H1 (cell line): ENCODE results near the gene HS6ST3. TPM values are rescaled to one million over a fixed set of nuclear protein-coding genes. Genes with fewer than 3 reads are reported as not detected.

Experiments
- CTCF ChIA-PET: fragments of 300-600 bp; sonication (Branson Sonifier 250); formaldehyde crosslinking; loops from one replicate; lab custom pipeline; 2021; ENCODE audit not compliant: partially characterized antibody; lab: Charles Lee
- POLR2A ChIA-PET: fragments of 300-600 bp; sonication (Branson Sonifier 250); formaldehyde crosslinking; loops from one replicate; lab custom pipeline; 2021; ENCODE audit warnings: inconsistent platforms; ENCODE audit not compliant: partially characterized antibody; lab: Charles Lee
- DNase-seq, 2 experiments: peaks; one replicate each; pipeline versions ENCODE4 v3.0.0 to v3.0.0-alpha.2; 2010 to 2022; ENCODE audit warnings: low spot score in 2 of 2, low read depth in 1 of 2, mixed read lengths in 1 of 2
- FAIRE-seq: peaks from 2 replicates; lab custom pipeline; 2011; peaks lifted over from hg19 to GRCh38; lab: Jason Lieb, UNC
- H2AFZ ChIP-seq: 2 replicates; pipeline ENCODE4 v1.8.1; 2012; ENCODE audit warnings: low read length, inconsistent platforms
- H2AK5ac ChIP-seq: 2 replicates; pipeline ENCODE4 v1.6.1; 2013; ENCODE audit warnings: low read depth, low read length
- H2BK120ac ChIP-seq: replicated peaks from 2 replicates; pipeline ENCODE3; 2013; ENCODE audit warnings: low read depth, low read length, inconsistent platforms
- H2BK12ac ChIP-seq: 2 replicates; pipeline ENCODE4 v1.6.1; 2013; ENCODE audit warnings: low read depth, low read length
- H2BK15ac ChIP-seq: 2 replicates; pipeline ENCODE4 v1.6.1; 2013; ENCODE audit warnings: low read length
- H2BK20ac ChIP-seq: 2 replicates; pipeline ENCODE4 v1.6.1; 2013; ENCODE audit warnings: low read length
- H2BK5ac ChIP-seq: 2 replicates; pipeline ENCODE4 v1.6.1; 2013; ENCODE audit warnings: low read depth, low read length
- H3K14ac ChIP-seq: 2 replicates; pipeline ENCODE4 v1.6.1; 2013; ENCODE audit warnings: inconsistent platforms; ENCODE audit not compliant: insufficient read length
- H3K18ac ChIP-seq: 2 replicates; pipeline ENCODE4 v1.6.1; 2013; ENCODE audit warnings: low read length; ENCODE audit errors: extremely low read depth
- H3K23ac ChIP-seq: 2 replicates; pipeline ENCODE4 v1.6.1; 2013; ENCODE audit warnings: inconsistent platforms; ENCODE audit not compliant: insufficient read length
- H3K23me2 ChIP-seq: 2 replicates; pipeline ENCODE4 v1.6.1; 2013; ENCODE audit warnings: low read depth, low read length
- H3K27ac ChIP-seq: 2 replicates; pipeline ENCODE4 v1.6.1; 2011; ENCODE audit warnings: low read depth, low read length, inconsistent platforms
- H3K27me3 ChIP-seq, 4 experiments: replicated peaks in 1 of 4; 1 replicate in 1 of 4; 2 replicates in 3 of 4; pipeline versions ENCODE4 v1.6.1 to v1.8.1; 2011 to 2013; ENCODE audit warnings: low read length in 3 of 4, mild to moderate bottlenecking in 3 of 4, inconsistent platforms in 2 of 4, mixed read lengths in 2 of 4, moderate library complexity in 1 of 4; ENCODE audit not compliant: control insufficient read depth in 3 of 4, insufficient read depth in 3 of 4; ENCODE audit errors: extremely low read depth in 1 of 4
- H3K36me3 ChIP-seq, 4 experiments: 2 replicates each; pipeline versions ENCODE4 v1.6.1 to v1.8.1; 2011 to 2013; ENCODE audit warnings: mild to moderate bottlenecking in 4 of 4, low read length in 3 of 4, moderate library complexity in 2 of 4, control low read depth in 1 of 4, inconsistent platforms in 1 of 4; ENCODE audit not compliant: insufficient read depth in 4 of 4, control insufficient read depth in 2 of 4
- H3K4ac ChIP-seq: replicated peaks from 2 replicates; pipeline ENCODE3; 2013; ENCODE audit warnings: low read length, low read depth, mixed read lengths, inconsistent platforms; ENCODE audit not compliant: insufficient read length
- H3K4me1 ChIP-seq, 4 experiments: replicated peaks in 1 of 4; 1 replicate in 1 of 4; 2 replicates in 3 of 4; pipeline versions ENCODE4 v1.6.1 to v1.8.1; 2011 to 2013; ENCODE audit warnings: low read length in 3 of 4, inconsistent platforms in 2 of 4, mixed read lengths in 1 of 4; ENCODE audit not compliant: insufficient read depth in 4 of 4, control insufficient read depth in 3 of 4
- H3K4me2 ChIP-seq, 2 experiments: 2 replicates each; pipeline versions ENCODE4 v1.6.1 to v1.8.1; 2011 to 2013; ENCODE audit warnings: low read depth in 2 of 2, low read length in 2 of 2, control low read depth in 1 of 2, inconsistent platforms in 1 of 2, mild to moderate bottlenecking in 1 of 2; ENCODE audit not compliant: insufficient read depth in 1 of 2
- H3K4me3 ChIP-seq, 4 experiments: fragments of 200-600, 300-600 bp in 1 of 4; sonication (generic), shearing (Covaris generic), sonication (Bioruptor Twin) in 1 of 4; 2 replicates each; pipeline versions ENCODE4 v1.5.1 to v1.8.1; 2011 to 2016; ENCODE audit warnings: low read length in 4 of 4, low read depth in 3 of 4, control low read depth in 2 of 4, inconsistent platforms in 2 of 4, mild to moderate bottlenecking in 2 of 4, mixed read lengths in 1 of 4, moderate library complexity in 1 of 4; ENCODE audit not compliant: insufficient read depth in 2 of 4; ENCODE audit errors: extremely low read depth in 1 of 4
- H3K56ac ChIP-seq: replicated peaks from 2 replicates; pipeline ENCODE3; 2013; ENCODE audit warnings: low read depth, mild to moderate bottlenecking, mixed read lengths, low read length, inconsistent platforms; ENCODE audit not compliant: insufficient read length
- H3K79me1 ChIP-seq: 2 replicates; pipeline ENCODE4 v1.6.1; 2013; ENCODE audit warnings: low read depth, low read length, control low read depth
- H3K79me2 ChIP-seq, 2 experiments: 2 replicates each; pipeline versions ENCODE4 v1.6.1 to v1.8.1; 2012 to 2013; ENCODE audit warnings: low read length in 2 of 2, mild to moderate bottlenecking in 2 of 2, inconsistent platforms in 1 of 2; ENCODE audit not compliant: insufficient read depth in 2 of 2, control insufficient read depth in 1 of 2
- H3K9ac ChIP-seq, 4 experiments: replicated peaks in 1 of 4; 1 replicate in 1 of 4; 2 replicates in 3 of 4; pipeline versions ENCODE4 v1.6.1 to v1.8.1; 2011 to 2013; ENCODE audit warnings: low read depth in 3 of 4, low read length in 3 of 4, control low read depth in 2 of 4, mild to moderate bottlenecking in 2 of 4, moderate library complexity in 2 of 4, inconsistent platforms in 1 of 4; ENCODE audit errors: extremely low read depth in 1 of 4
- H3K9me3 ChIP-seq, 2 experiments: 2 replicates each; pipeline versions ENCODE4 v1.6.1 to v1.8.1; 2012 to 2013; ENCODE audit warnings: mild to moderate bottlenecking in 2 of 2, moderate library complexity in 2 of 2, control low read depth in 1 of 2, inconsistent platforms in 1 of 2, low read depth in 1 of 2, low read length in 1 of 2, mixed read lengths in 1 of 2; ENCODE audit not compliant: insufficient read depth in 2 of 2
- H4K20me1 ChIP-seq, 2 experiments: replicated peaks in 1 of 2; 2 replicates each; pipeline versions ENCODE3 to v1.8.1; 2011 to 2013; ENCODE audit warnings: inconsistent platforms in 2 of 2, low read length in 2 of 2, mild to moderate bottlenecking in 1 of 2; ENCODE audit not compliant: insufficient read depth in 2 of 2, control insufficient read depth in 1 of 2
- H4K5ac ChIP-seq: 2 replicates; pipeline ENCODE4 v1.6.1; 2013; ENCODE audit warnings: low read length, low read depth, mixed read lengths, inconsistent platforms; ENCODE audit not compliant: insufficient read length
- H4K8ac ChIP-seq: 2 replicates; pipeline ENCODE4 v1.8.0; 2013; ENCODE audit warnings: mild to moderate bottlenecking, moderate library complexity, low read length, inconsistent platforms; ENCODE audit not compliant: insufficient read depth; ENCODE audit errors: extremely low read depth
- H4K91ac ChIP-seq: replicated peaks from 2 replicates; pipeline ENCODE3; 2013; ENCODE audit warnings: low read length, mixed read lengths, inconsistent platforms; ENCODE audit not compliant: insufficient read length
- CBX5 ChIP-seq: fragments of 300-800, 300-1000 bp; sonication (generic); IDR thresholded peaks from 2 replicates; pipeline ENCODE4 v1.7.1; 2016; ENCODE audit warnings: antibody characterized with exemption, low read length, low read depth
- CBX8 ChIP-seq: fragments of 300-800, 300-1000 bp; sonication (generic); IDR thresholded peaks from 2 replicates; pipeline ENCODE4 v1.7.1; 2016; ENCODE audit warnings: low read depth, low read length, borderline replicate concordance
- CEBPB ChIP-seq: IDR thresholded peaks from 2 replicates; pipeline ENCODE4 v1.6.1; 2012; ENCODE audit warnings: low read depth, low read length
- CHD1 ChIP-seq: IDR thresholded peaks from 2 replicates; pipeline ENCODE4 v1.6.1; 2012; ENCODE audit warnings: low read depth, low read length, improper control_type of control experiment
- CHD2 ChIP-seq: IDR thresholded peaks from 2 replicates; pipeline ENCODE4 v1.6.1; 2012; ENCODE audit warnings: low read length, improper control_type of control experiment
- EZH2 ChIP-seq: fragments of 200-600 bp; sonication (generic); IDR thresholded peaks from 2 replicates; pipeline ENCODE4 v1.7.1; 2012; ENCODE audit warnings: low read depth, mild to moderate bottlenecking, moderate library complexity, low read length, inconsistent platforms; ENCODE audit not compliant: severe bottlenecking
- FOSL1 ChIP-seq: IDR thresholded peaks from 2 replicates; pipeline ENCODE4 v1.6.1; 2011; ENCODE audit warnings: mild to moderate bottlenecking, low read depth, low read length, moderate library complexity; ENCODE audit not compliant: insufficient read depth
- GABPA ChIP-seq: IDR thresholded peaks from 2 replicates; pipeline ENCODE4 v1.6.1; 2011; ENCODE audit warnings: mild to moderate bottlenecking, low read length, moderate library complexity, borderline replicate concordance; ENCODE audit not compliant: insufficient read depth
- KDM1A ChIP-seq: fragments of 200-600, 300-600 bp; sonication (generic); IDR thresholded peaks from 2 replicates; pipeline ENCODE4 v1.7.1; 2016; ENCODE audit warnings: mild to moderate bottlenecking, low read length, borderline replicate concordance
- KDM4A ChIP-seq: IDR thresholded peaks from one replicate; pipeline ENCODE4 v1.7.1; 2012; ENCODE audit warnings: low read depth, mild to moderate bottlenecking, moderate library complexity, low read length, inconsistent platforms; ENCODE audit not compliant: severe bottlenecking
- MAFK ChIP-seq: IDR thresholded peaks from 2 replicates; pipeline ENCODE4 v1.6.1; 2012; ENCODE audit warnings: low read depth, mild to moderate bottlenecking, improper control_type of control experiment, low read length
- RAD21 ChIP-seq, 2 experiments: IDR thresholded peaks in 1 of 2; conservative IDR thresholded peaks in 1 of 2; 2 replicates each; pipeline ENCODE4 v1.6.1; 2011; ENCODE audit warnings: low read depth in 2 of 2, low read length in 2 of 2, improper control_type of control experiment in 1 of 2, inconsistent platforms in 1 of 2, mild to moderate bottlenecking in 1 of 2, moderate library complexity in 1 of 2
- RNF2 ChIP-seq: fragments of 200-900, 300-1000 bp; sonication (generic); IDR thresholded peaks from 2 replicates; pipeline ENCODE4 v1.7.1; 2016; ENCODE audit warnings: borderline replicate concordance, low read depth, mild to moderate bottlenecking, antibody characterized with exemption, low read length; ENCODE audit not compliant: poor library complexity, severe bottlenecking; ENCODE audit errors: missing control alignments
- SP1 ChIP-seq: IDR thresholded peaks from 2 replicates; pipeline ENCODE4 v1.6.1; 2011; ENCODE audit warnings: low read depth, low read length
- ZNF274 ChIP-seq: IDR thresholded peaks from 2 replicates; pipeline ENCODE4 v1.7.0; 2012; ENCODE audit warnings: low read length, borderline replicate concordance; ENCODE audit errors: extremely low read depth
- WGBS, 2 experiments: shearing (Covaris generic) in 1 of 2; methylation state at CpG; one replicate each; pipeline versions ENCODE4 v1.1.6 to v1.1.7; 2013 to 2015; ENCODE audit warnings: low lambda C conversion rate in 2 of 2, mixed read lengths in 2 of 2, inconsistent platforms in 1 of 2, low coverage in 1 of 2, missing lambda C conversion rate in 1 of 2; ENCODE audit not compliant: insufficient replicate concordance in 2 of 2, insufficient coverage in 1 of 2, insufficient read length in 1 of 2; ENCODE audit errors: extremely low coverage in 1 of 2, missing lambda C conversion rate in 1 of 2; 5-methylcytosine and 5-hydroxymethylcytosine counted together
- polyA plus RNA-seq, 7 experiments: library from polyadenylated mRNA; depleted of rRNA in 3 of 7; stranded (reverse) in 5 of 7; unstranded in 2 of 7; fragments of >200 nt in 5 of 7; fragments of 200-250 nt in 2 of 7; gene quantifications; 1 replicate in 5 of 7; 2 replicates in 1 of 7; 4 replicates in 1 of 7; pipeline versions ENCODE4 v1.2.1 to v1.2.3, GENCODE V29; 2011 to 2013; ENCODE audit warnings: missing spikeins in 2 of 7, mixed read lengths in 2 of 7
- total RNA-seq: library from RNA; stranded (reverse); fragmentation: NEBNext Ultra II Directional; extraction: Animal tissue kit (Norgen Biotek cat#: 25700); gene quantifications from 2 replicates; pipeline ENCODE4 v1.2.1, GENCODE V29; 2021

HS6ST3 gene
- total and polyA plus RNA-seq, 2 of the 8 experiments (the other 6 are each of a cell fraction or from before 2014, with no cell fraction given), result 0.45 to 1.2 TPM

- ChIA-PET CTCF (no interaction called here), POLR2A (no interaction called here)
- Histone ChIP-seq H2AFZ (no peak overlapping the region), H3K18ac (no peak overlapping the region), H4K5ac (no peak overlapping the region), H2BK20ac (no peak overlapping the region), H3K79me1 (no peaks in the 10 kb centered on the region), H3K9ac (no peak overlapping the region), H2BK5ac (no peak overlapping the region), H3K79me2 (no peaks in the 10 kb centered on the region), H3K4me3 (no peak overlapping the region), H4K8ac (no peak overlapping the region), H3K4me1 (no peaks in the 10 kb centered on the region), H2BK120ac (no peak overlapping the region), H3K27me3 (no peaks in the 10 kb centered on the region), H2BK15ac (no peak overlapping the region), H4K20me1 (no peaks in the 10 kb centered on the region), H3K36me3 (no peaks in the 10 kb centered on the region), H3K4me2 (no peak overlapping the region), H3K9me3 (no peaks in the 10 kb centered on the region), H3K23ac (no peak overlapping the region), H3K56ac (no peak overlapping the region), H2BK12ac (no peak overlapping the region), H3K23me2 (no peaks in the 10 kb centered on the region), H3K4ac (no peak overlapping the region), H3K27ac (no peak overlapping the region), H3K14ac (no peak overlapping the region), H4K91ac (no peak overlapping the region), H2AK5ac (no peak overlapping the region)
- DNase-seq, result no peak
- whole genome bisulfite sequencing, 2 experiments, result 95% methylated on average over 1 of the region's 1 CpG; no CpG with 5 or more reads in 1 of the 2 experiments
- FAIRE-seq, result no peak
- no peak for TF ChIP-seq KDM1A
- TF ChIP-seq CHD1, result no peak
- TF ChIP-seq EZH2, result no peak
- TF ChIP-seq MAFK, result no peak
- no peak for TF ChIP-seq CHD2
- no peak for TF ChIP-seq ZNF274
- TF ChIP-seq CEBPB, result no peak
- no peak for TF ChIP-seq RAD21 (IDR thresholded peaks at IDR 0.05 in 1 of 2, conservative IDR thresholded peaks at IDR 0.05 in 1 of 2; ENCODE audit: low read depth in 2 of 2, low read length in 2 of 2)
- TF ChIP-seq GABPA, result no peak
- TF ChIP-seq RNF2, result no peak
- no peak for TF ChIP-seq CBX5
- no peak for TF ChIP-seq CBX8
- TF ChIP-seq SP1, result no peak
- TF ChIP-seq KDM4A, result no peak
- no peak for TF ChIP-seq FOSL1
These were observed 225.1 kb downstream of the HS6ST3 start for GRCh38 chr13:96314974-96315373.
